Endothelial cell of umbilical vein (primary cell): ENCODE data around the gene DNAI7. TPM values are rescaled to one million over a fixed set of nuclear protein-coding genes. Genes with fewer than 3 reads are reported as not detected.

Experiments
- BruUV-seq: library from RNA; stranded (reverse); fragments of 400-500 nt; replicated peaks from 2 replicates; lab custom pipeline; 2021; lab: Mats Ljungman, UMichigan
- CTCF ChIA-PET: fragments of 300-600, 350-600 bp; sonication (Branson Sonifier 250); formaldehyde crosslinking; loops from one replicate; lab custom pipeline; 2021; ENCODE audit warnings: antibody characterized with exemption, inconsistent platforms; lab: Charles Lee
- POLR2A ChIA-PET: fragments of 300-600, 350-600 bp; sonication (Branson Sonifier 250); formaldehyde crosslinking; loops from one replicate; lab custom pipeline; 2021; ENCODE audit warnings: antibody characterized with exemption, inconsistent platforms; lab: Charles Lee
- DNase-seq: peaks from one replicate; pipeline ENCODE4 v3.0.0-alpha.2; 2011; ENCODE audit warnings: low read depth, low spot score
- FAIRE-seq: peaks from 2 replicates; lab custom pipeline; 2011; peaks lifted over from hg19 to GRCh38; lab: Jason Lieb, UNC
- H2AFZ ChIP-seq: 2 replicates; pipeline ENCODE4 v1.6.0; 2012; ENCODE audit warnings: low read depth, low read length, control low read depth, inconsistent platforms
- H3K27ac ChIP-seq: 2 replicates; pipeline ENCODE4 v1.5.1; 2011; ENCODE audit warnings: low read depth, mild to moderate bottlenecking, control low read depth, low read length, moderate library complexity; ENCODE audit not compliant: insufficient read depth
- H3K27me3 ChIP-seq, 2 experiments: 2 replicates each; pipeline versions ENCODE4 v1.6.0 to v1.6.1; 2011; ENCODE audit warnings: low read length in 2 of 2, mixed read lengths in 1 of 2; ENCODE audit not compliant: control insufficient read depth in 2 of 2, insufficient read depth in 2 of 2
- H3K36me3 ChIP-seq, 2 experiments: 2 replicates in 1 of 2; 3 replicates in 1 of 2; pipeline ENCODE4 v1.5.1; 2011; ENCODE audit warnings: low read length in 2 of 2, mild to moderate bottlenecking in 1 of 2, moderate library complexity in 1 of 2; ENCODE audit not compliant: control insufficient read depth in 2 of 2, insufficient read depth in 2 of 2; ENCODE audit errors: extremely low read depth in 1 of 2
- H3K4me1 ChIP-seq: 3 replicates; pipeline ENCODE4 v1.5.1; 2011; ENCODE audit warnings: mild to moderate bottlenecking, low read length; ENCODE audit not compliant: control insufficient read depth, insufficient read depth; ENCODE audit errors: extremely low read depth
- H3K4me2 ChIP-seq: 2 replicates; pipeline ENCODE4 v1.6.1; 2011; ENCODE audit warnings: low read length, control low read depth, mixed read lengths; ENCODE audit not compliant: insufficient read depth
- H3K4me3 ChIP-seq, 3 experiments: fragments of 200-600 bp in 1 of 3; sonication (generic), shearing (Covaris generic) in 1 of 3; replicated peaks in 1 of 3; 2 replicates each; pipeline ENCODE4 v1.5.1; 2011 to 2016; ENCODE audit warnings: control low read depth in 3 of 3, low read length in 3 of 3, mild to moderate bottlenecking in 2 of 3, inconsistent platforms in 1 of 3, low read depth in 1 of 3, moderate library complexity in 1 of 3; ENCODE audit not compliant: insufficient read depth in 1 of 3
- H3K79me2 ChIP-seq: 2 replicates; pipeline ENCODE4 v1.6.0; 2012; ENCODE audit warnings: low read length, inconsistent platforms; ENCODE audit not compliant: control insufficient read depth, insufficient read depth
- H3K9ac ChIP-seq: replicated peaks from 2 replicates; pipeline ENCODE3; 2011; ENCODE audit warnings: low read length, control low read depth; ENCODE audit not compliant: insufficient read depth; ENCODE audit errors: extremely low read depth
- H3K9me1 ChIP-seq: replicated peaks from 3 replicates; pipeline ENCODE4 v1.6.0; 2011; ENCODE audit warnings: mild to moderate bottlenecking, low read length; ENCODE audit not compliant: control insufficient read depth, insufficient read depth; ENCODE audit errors: extremely low read depth
- H3K9me3 ChIP-seq: replicated peaks from 2 replicates; pipeline ENCODE4 v1.5.1; 2012; ENCODE audit warnings: low read length, inconsistent platforms; ENCODE audit not compliant: control insufficient read depth, insufficient read depth
- H4K20me1 ChIP-seq: replicated peaks from 2 replicates; pipeline ENCODE3; 2011; ENCODE audit warnings: mild to moderate bottlenecking, low read length; ENCODE audit not compliant: control insufficient read depth, insufficient read depth; ENCODE audit errors: extremely low read depth
- EZH2 ChIP-seq: IDR thresholded peaks from 2 replicates; pipeline ENCODE4 v1.6.1; 2012; ENCODE audit warnings: borderline replicate concordance, low read depth, mild to moderate bottlenecking, moderate library complexity, low read length, inconsistent platforms; ENCODE audit not compliant: severe bottlenecking
- FOS ChIP-seq: IDR thresholded peaks from 2 replicates; pipeline ENCODE4 v1.6.1; 2011; ENCODE audit warnings: mild to moderate bottlenecking, low read length, moderate library complexity, borderline replicate concordance; ENCODE audit not compliant: insufficient read depth
- GATA2 ChIP-seq: IDR thresholded peaks from 2 replicates; pipeline ENCODE4 v1.7.0; 2011; ENCODE audit warnings: low read depth, mild to moderate bottlenecking, moderate library complexity, mixed read lengths, low read length; ENCODE audit not compliant: insufficient read length, insufficient read depth
- JUN ChIP-seq: IDR thresholded peaks from 2 replicates; pipeline ENCODE4 v1.6.1; 2011; ENCODE audit warnings: borderline replicate concordance, low read depth; ENCODE audit not compliant: insufficient read length, insufficient read depth
- MYC ChIP-seq: IDR thresholded peaks from one replicate; pipeline ENCODE4 v1.6.1; 2011; ENCODE audit warnings: mild to moderate bottlenecking, low read depth, low read length
- POLR2A ChIP-seq: IDR thresholded peaks from 2 replicates; pipeline ENCODE4 v1.6.1; 2012; ENCODE audit warnings: low read depth, mild to moderate bottlenecking, control low read depth, low read length
- POLR2AphosphoS5 ChIP-seq: IDR thresholded peaks from 2 replicates; pipeline ENCODE4 v1.6.1; 2012; ENCODE audit warnings: low read depth, mild to moderate bottlenecking, control low read depth, low read length, moderate library complexity; ENCODE audit not compliant: insufficient read depth
- dilution Hi-C: fragments of 300-500 bp; cut with MboI; formaldehyde crosslinking; loops from one replicate; pipeline ENCODE4 v1.15.0; 2019; ENCODE audit warnings: low sequenced_read_pairs; ENCODE audit not compliant: extremely low pct_ligation_motif_present
- intact Hi-C: fragments of 100-400 bp; cut with micrococcal nuclease; formaldehyde crosslinking; loops from one replicate; pipeline ENCODE4 v1.10.0; 2022
- polyA plus RNA-seq, 4 experiments: library from polyadenylated mRNA; depleted of rRNA in 3 of 4; stranded (reverse) in 3 of 4; unstranded in 1 of 4; fragments of >200 nt; gene quantifications; 2 replicates each; pipeline versions ENCODE4 v1.2.1 to v1.2.3, GENCODE V29; 2011 to 2012; ENCODE audit warnings: missing spikeins in 1 of 4
- total RNA-seq: library from RNA; stranded (reverse); gene quantifications from 2 replicates; pipeline ENCODE4 v1.2.3, GENCODE V29; 2021
- TF ChIP-seq, protein P1 (sequence below): IDR thresholded peaks from 2 replicates; pipeline ENCODE4 v1.6.1; 2011; ENCODE audit not compliant: insufficient read depth, insufficient read length
- TF ChIP-seq, protein P2 (sequence below), 2 donors: IDR thresholded peaks; 1 replicate in 1 of 2; 2 replicates in 1 of 2; pipeline ENCODE4 v1.5.1; 2011; ENCODE audit warnings: low read length in 2 of 2, mild to moderate bottlenecking in 2 of 2, moderate library complexity in 2 of 2, control low read depth in 1 of 2, inconsistent platforms in 1 of 2, low read depth in 1 of 2; ENCODE audit not compliant: insufficient read depth in 1 of 2; ENCODE audit errors: extremely low read depth in 1 of 2

The DNAI7 gene
- total and polyA plus RNA-seq, 2 donors (not counting 3 experiments of a cell fraction or from before 2014, with no cell fraction given) = not detected

DNA sequence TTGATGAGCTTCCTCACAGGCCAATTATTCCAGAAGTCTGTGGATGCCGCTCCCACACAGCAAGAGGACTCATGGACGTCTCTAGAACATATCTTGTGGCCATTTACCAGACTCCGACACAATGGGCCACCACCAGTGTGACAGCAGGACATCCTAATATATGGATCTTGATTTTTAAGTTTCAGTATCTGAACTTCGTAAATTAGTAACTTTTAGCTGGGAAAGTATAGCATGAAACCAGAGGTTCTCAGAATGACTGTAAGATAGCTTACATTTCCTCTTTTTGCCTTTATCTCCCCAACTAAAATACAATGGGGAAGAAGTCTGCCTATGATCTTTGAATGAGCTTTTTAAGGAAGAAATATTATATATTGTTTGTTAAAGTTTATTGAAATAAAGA, 87.0 kb downstream of the DNAI7 start:
- H3K9ac ChIP-seq = no peak overlapping the region
- H3K36me3 ChIP-seq = no peaks in the 10 kb centered on the region
- FAIRE-seq (no peak), DNase-seq (no peak)
- ChIA-PET CTCF (interaction anchor here (0.8 to 1.0 kb wide), 2 partner anchors 18 to 117 kb away, joined by 3 read pairs; no protein-coding TSS in a partner anchor), POLR2A (interaction anchor here (0.6 kb wide), 1 partner anchor 138 kb away, joined by 10 read pairs; no protein-coding TSS in a partner anchor)
- H3K4me1 ChIP-seq = no peaks in the 10 kb centered on the region
- TF ChIP-seq GATA2 (no peak), POLR2AphosphoS5 (no peak), EZH2 (no peak), MYC (no peak), JUN (no peak), POLR2A (no peak), FOS (no peak)
- TF ChIP-seq, protein P1, sequence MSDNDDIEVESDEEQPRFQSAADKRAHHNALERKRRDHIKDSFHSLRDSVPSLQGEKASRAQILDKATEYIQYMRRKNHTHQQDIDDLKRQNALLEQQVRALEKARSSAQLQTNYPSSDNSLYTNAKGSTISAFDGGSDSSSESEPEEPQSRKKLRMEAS = no peak
- TF ChIP-seq, protein P2, sequence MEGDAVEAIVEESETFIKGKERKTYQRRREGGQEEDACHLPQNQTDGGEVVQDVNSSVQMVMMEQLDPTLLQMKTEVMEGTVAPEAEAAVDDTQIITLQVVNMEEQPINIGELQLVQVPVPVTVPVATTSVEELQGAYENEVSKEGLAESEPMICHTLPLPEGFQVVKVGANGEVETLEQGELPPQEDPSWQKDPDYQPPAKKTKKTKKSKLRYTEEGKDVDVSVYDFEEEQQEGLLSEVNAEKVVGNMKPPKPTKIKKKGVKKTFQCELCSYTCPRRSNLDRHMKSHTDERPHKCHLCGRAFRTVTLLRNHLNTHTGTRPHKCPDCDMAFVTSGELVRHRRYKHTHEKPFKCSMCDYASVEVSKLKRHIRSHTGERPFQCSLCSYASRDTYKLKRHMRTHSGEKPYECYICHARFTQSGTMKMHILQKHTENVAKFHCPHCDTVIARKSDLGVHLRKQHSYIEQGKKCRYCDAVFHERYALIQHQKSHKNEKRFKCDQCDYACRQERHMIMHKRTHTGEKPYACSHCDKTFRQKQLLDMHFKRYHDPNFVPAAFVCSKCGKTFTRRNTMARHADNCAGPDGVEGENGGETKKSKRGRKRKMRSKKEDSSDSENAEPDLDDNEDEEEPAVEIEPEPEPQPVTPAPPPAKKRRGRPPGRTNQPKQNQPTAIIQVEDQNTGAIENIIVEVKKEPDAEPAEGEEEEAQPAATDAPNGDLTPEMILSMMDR (IDR thresholded peaks at IDR 0.05; ENCODE audit: extremely low read depth in 1 of 2, insufficient read depth in 1 of 2, low read depth in 1 of 2, low read length in 2 of 2) = no peak
- H3K9me3 ChIP-seq = no peaks in the 10 kb centered on the region
- no peak overlapping the region for H3K4me3 ChIP-seq
- H3K27me3 ChIP-seq = no peaks in the 10 kb centered on the region
- H3K79me2 ChIP-seq = no peaks in the 10 kb centered on the region
- intact Hi-C loops = no loop called here
- H4K20me1 ChIP-seq = no peaks in the 10 kb centered on the region
- no peak overlapping the region for H2AFZ ChIP-seq
- no peak overlapping the region for H3K27ac ChIP-seq
- no TSS peak for BruUV-seq
- dilution Hi-C loops = no loop called here
- H3K4me2 ChIP-seq = no peak overlapping the region
- no peaks in the 10 kb centered on the region for H3K9me1 ChIP-seq
